Adrenal gland (tissue), 19 donors: ENCODE data around the gene ECSCR. TPM values are rescaled to one million over a fixed set of nuclear protein-coding genes. Genes with fewer than 3 reads are reported as not detected.
"Not testable (repeated sequence)": the region's sequence is repeated elsewhere in the genome, so short reads cannot be mapped to it uniquely, and the experiment has no call there.

Experiments
- DNase-seq, 7 donors: peaks; one replicate each; pipeline ENCODE4 v3.0.0-alpha.2; 2019 to 2020
- H3K27ac ChIP-seq, 5 donors: fragments of 200-600 bp; sonication (generic) in 4 of 5; 1 replicate in 3 of 5; 2 replicates in 2 of 5; pipeline versions ENCODE4 v1.5.1 to v1.8.0; 2016 to 2020; ENCODE audit warnings: mild to moderate bottlenecking in 1 of 5
- H3K27me3 ChIP-seq: fragments of 200-600 bp; 2 replicates; pipeline ENCODE4 v1.8.0; 2021
- H3K36me3 ChIP-seq, 2 donors: fragments of 200-600 bp; replicated peaks in 1 of 2; 1 replicate in 1 of 2; 2 replicates in 1 of 2; pipeline versions ENCODE4 v1.5.1 to v1.8.0; 2018 to 2022
- H3K4me1 ChIP-seq, 2 donors: fragments of 200-600 bp; replicated peaks in 1 of 2; 1 replicate in 1 of 2; 2 replicates in 1 of 2; pipeline versions ENCODE4 v1.5.1 to v1.8.0; 2018 to 2021
- H3K4me3 ChIP-seq, 4 donors: fragments of 200-600 bp; sonication (generic) in 3 of 4; one replicate each; pipeline ENCODE4 v1.5.1; 2016 to 2018
- H3K9me3 ChIP-seq, 3 donors: fragments of 200-600 bp; sonication (generic) in 1 of 3; replicated peaks in 1 of 3; 1 replicate in 2 of 3; 2 replicates in 1 of 3; pipeline versions ENCODE4 v1.5.1 to v1.8.0; 2016 to 2021
- POLR2A ChIP-seq, 2 donors: fragments of 450-650 bp; IDR thresholded peaks; one replicate each; pipeline ENCODE4 v1.6.1; 2017; ENCODE audit warnings: antibody characterized with exemption in 2 of 2, mild to moderate bottlenecking in 2 of 2, moderate library complexity in 1 of 2
- WGBS, 4 donors: extraction: QIAGEN DNeasy Blood & Tissue Kit in 2 of 4; methylation state at CpG; one replicate each; pipeline versions ENCODE4 v1.1.5 to v1.1.7; 2013 to 2017; 5-methylcytosine and 5-hydroxymethylcytosine counted together
- intact Hi-C, 2 donors: fragments of 100-400 bp; cut with DNase I; formaldehyde crosslinking; loops; one replicate each; pipeline versions ENCODE4 v1.14.1 to v1.15.0; 2022 to 2023
- long read RNA-seq, 10 donors: library from polyadenylated mRNA in 3 of 10; unstranded in 2 of 10; stranded (forward) in 1 of 10; transcript quantifications; one replicate each; pipeline ENCODE4 v2.0.0 and lab custom pipeline, GENCODE V29; 2021 to 2026
- polyA plus RNA-seq, 3 donors: library from polyadenylated mRNA; stranded (reverse); fragments of 200-250 nt in 2 of 3; fragments of 350-450 nt in 1 of 3; fragmentation: Illumina TruSeq in 1 of 3; extraction: RNeasy Lipid Tissue Mini Kit (QIAGEN cat#74804) in 1 of 3; gene quantifications; one replicate each; pipeline ENCODE4 v1.2.3, GENCODE V29; 2013 to 2014
- total RNA-seq, 9 donors: library from RNA; depleted of rRNA in 4 of 9; stranded (reverse); fragments of >200 nt in 4 of 9; fragments of 120-200 nt in 1 of 9; fragmentation: NEBNext Ultra II Directional in 1 of 9; extraction: Animal tissue kit (Norgen Biotek cat#: 25700) in 1 of 9; gene quantifications; one replicate each; pipeline versions ENCODE4 v1.1.0 to v1.2.4, GENCODE V29; 2013 to 2023
- TF ChIP-seq, protein P1 (sequence below), 6 experiments: fragments of 450-650 bp in 4 of 6; fragments of 200-600 bp in 2 of 6; sonication (generic) in 1 of 6; IDR thresholded peaks; 1 replicate in 5 of 6; 2 replicates in 1 of 6; pipeline versions ENCODE4 v1.5.1 to v1.8.0; 2016 to 2021; ENCODE audit warnings: antibody characterized with exemption in 6 of 6, mild to moderate bottlenecking in 2 of 6, moderate library complexity in 1 of 6
- donor health status: healthy with polysubstance abuse.
- donor health status: Bipolar disorder and iron deficiency.
- donor health status: DM: yes; HTN: yes; CAD: no.
- donor health status: DM: no; HTN: no; CAD: no.
- donor health status: DM: no; HTN: no; CAD: no.
- donor health status: DM: yes; HTN: yes; CAD: no.

Gene ECSCR, protein sequence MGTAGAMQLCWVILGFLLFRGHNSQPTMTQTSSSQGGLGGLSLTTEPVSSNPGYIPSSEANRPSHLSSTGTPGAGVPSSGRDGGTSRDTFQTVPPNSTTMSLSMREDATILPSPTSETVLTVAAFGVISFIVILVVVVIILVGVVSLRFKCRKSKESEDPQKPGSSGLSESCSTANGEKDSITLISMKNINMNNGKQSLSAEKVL
- total RNA-seq (10 to 100 TPM in 7 of 9 donors, 1 to 10 TPM in 2; 4.6 to 16.2 (median 10.8) TPM), polyA plus RNA-seq (10 to 100 TPM in 2 of 3 donors, 1 to 10 TPM in 1; 9.8 to 24.8 (median 18.4) TPM)
- long read RNA-seq, donor 1, partial matches to known transcripts, result 0 of 1 reads
- long read RNA-seq, donor 1, other reads (novel, unspliced or antisense), result 0 of 1 reads
- long read RNA-seq, donor 2, result 0 reads
- long read RNA-seq, donor 3, result 0 reads
- long read RNA-seq, donor 4, partial matches to known transcripts, result 0 of 4 reads
- long read RNA-seq, donor 4, other reads (novel, unspliced or antisense), result 0 of 4 reads
- long read RNA-seq, donor 5, transcript ECSCR-201 (10 exons, 1,035 nt), result major isoform, 11 of 11 reads
- long read RNA-seq, donor 5, partial matches to known transcripts, result 0 of 11 reads
- long read RNA-seq, donor 5, other reads (novel, unspliced or antisense), result 0 of 11 reads
- long read RNA-seq, donor 6, partial matches to known transcripts, result 0 of 2 reads
- long read RNA-seq, donor 6, other reads (novel, unspliced or antisense), result 0 of 2 reads
- long read RNA-seq, donor 7, partial matches to known transcripts, result 0 of 2 reads
- long read RNA-seq, donor 7, other reads (novel, unspliced or antisense), result 0 of 2 reads
- long read RNA-seq, donor 8, result 0 reads
- long read RNA-seq, donor 9, partial matches to known transcripts, result 0 of 3 reads
- long read RNA-seq, donor 9, other reads (novel, unspliced or antisense), result 0 of 3 reads
- long read RNA-seq, donor 10, partial matches to known transcripts, result 0 of 2 reads
- long read RNA-seq, donor 10, other reads (novel, unspliced or antisense), result 0 of 2 reads

DNA sequence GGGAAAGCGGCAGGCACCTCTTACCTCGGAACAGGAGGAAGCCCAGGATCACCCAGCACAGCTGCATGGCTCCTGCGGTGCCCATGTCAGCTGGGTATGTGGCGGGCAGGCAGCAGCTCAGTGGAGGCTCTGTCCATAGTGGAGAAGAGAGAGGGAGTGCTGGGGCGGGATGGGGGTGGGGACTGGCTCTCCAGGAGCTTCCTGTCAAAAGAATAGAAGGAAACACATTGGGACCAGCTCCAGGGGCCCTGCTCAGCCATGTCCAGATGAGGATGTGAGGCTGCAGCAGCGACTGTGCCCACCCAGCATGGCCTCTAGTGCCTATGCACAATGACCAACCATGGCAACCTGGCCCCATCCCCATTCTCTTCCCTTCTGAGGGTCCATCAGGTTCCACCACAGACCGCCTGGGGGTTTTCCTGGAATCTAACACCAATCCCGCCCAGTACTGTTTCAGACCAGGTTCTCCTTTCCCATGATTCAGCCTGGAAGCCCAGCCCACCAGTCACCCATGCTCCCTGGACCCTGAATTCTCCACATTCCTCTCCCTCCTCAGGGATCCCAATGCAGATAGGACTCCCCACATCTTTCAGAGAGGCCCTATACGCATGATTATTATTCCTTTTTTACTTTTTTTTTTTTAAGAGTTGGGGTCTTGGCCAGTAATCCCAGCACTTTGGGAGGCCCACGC lies at the start of gene ECSCR:
ECSCR (minus strand) TSS at position 158 of the 691 bp plus-strand sequence; CDS start at position 85, 73 bp downstream.
- Histone ChIP-seq H3K4me1 (no peaks in the 10 kb centered on the region), H3K9me3 (no peaks in the 10 kb centered on the region), H3K36me3 (no peaks in the 10 kb centered on the region), H3K27me3 (no peaks in the 10 kb centered on the region), H3K27ac (peak within 1 kb of the TSS in 1 of 5 donors; percentile 69), H3K4me3 (no peak within 1 kb of the TSS)
- peak in 4 of 7 donors; percentile 35 to 64 (median 44) for DNase-seq
- intact Hi-C loops, result no loop called here
- 72 to 83% (median 78%) methylated on average over 4 to 10 of the region's 10 CpGs for WGBS, 4 donors
- TF ChIP-seq POLR2A (IDR thresholded peaks at IDR 0.05), result no peak
- TF ChIP-seq, protein P1, sequence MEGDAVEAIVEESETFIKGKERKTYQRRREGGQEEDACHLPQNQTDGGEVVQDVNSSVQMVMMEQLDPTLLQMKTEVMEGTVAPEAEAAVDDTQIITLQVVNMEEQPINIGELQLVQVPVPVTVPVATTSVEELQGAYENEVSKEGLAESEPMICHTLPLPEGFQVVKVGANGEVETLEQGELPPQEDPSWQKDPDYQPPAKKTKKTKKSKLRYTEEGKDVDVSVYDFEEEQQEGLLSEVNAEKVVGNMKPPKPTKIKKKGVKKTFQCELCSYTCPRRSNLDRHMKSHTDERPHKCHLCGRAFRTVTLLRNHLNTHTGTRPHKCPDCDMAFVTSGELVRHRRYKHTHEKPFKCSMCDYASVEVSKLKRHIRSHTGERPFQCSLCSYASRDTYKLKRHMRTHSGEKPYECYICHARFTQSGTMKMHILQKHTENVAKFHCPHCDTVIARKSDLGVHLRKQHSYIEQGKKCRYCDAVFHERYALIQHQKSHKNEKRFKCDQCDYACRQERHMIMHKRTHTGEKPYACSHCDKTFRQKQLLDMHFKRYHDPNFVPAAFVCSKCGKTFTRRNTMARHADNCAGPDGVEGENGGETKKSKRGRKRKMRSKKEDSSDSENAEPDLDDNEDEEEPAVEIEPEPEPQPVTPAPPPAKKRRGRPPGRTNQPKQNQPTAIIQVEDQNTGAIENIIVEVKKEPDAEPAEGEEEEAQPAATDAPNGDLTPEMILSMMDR (IDR thresholded peaks at IDR 0.05), result no peak

DNA sequence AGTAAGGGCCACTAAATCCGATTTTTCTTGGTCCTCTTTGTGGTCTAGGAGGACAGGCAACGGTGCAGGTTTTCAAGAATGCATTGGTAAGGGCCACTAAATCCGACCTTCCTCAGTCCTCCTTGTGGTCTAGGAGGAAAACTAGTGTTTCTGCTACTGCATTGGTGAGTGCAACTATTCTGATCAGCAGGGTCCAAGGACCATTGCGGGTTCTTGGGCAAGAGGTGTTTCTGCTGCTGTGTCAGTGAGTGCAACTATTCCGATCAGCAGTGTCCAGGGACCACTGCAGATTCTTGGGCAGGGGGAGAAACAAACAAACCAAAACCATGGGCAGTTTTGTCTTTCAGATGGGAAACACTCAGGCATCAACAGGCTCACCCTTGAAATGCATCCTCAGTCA lies 42.2 kb upstream of the ECSCR start:
- H3K4me1 ChIP-seq, H3K27me3 ChIP-seq, H3K4me3 ChIP-seq, intact Hi-C loops, H3K36me3 ChIP-seq, DNase-seq, H3K9me3 ChIP-seq, H3K27ac ChIP-seq: not testable (repeated sequence)
- 66 to 87% (median 79%) methylated on average over 5 of the region's 5 CpGs for WGBS, 4 donors

DNA sequence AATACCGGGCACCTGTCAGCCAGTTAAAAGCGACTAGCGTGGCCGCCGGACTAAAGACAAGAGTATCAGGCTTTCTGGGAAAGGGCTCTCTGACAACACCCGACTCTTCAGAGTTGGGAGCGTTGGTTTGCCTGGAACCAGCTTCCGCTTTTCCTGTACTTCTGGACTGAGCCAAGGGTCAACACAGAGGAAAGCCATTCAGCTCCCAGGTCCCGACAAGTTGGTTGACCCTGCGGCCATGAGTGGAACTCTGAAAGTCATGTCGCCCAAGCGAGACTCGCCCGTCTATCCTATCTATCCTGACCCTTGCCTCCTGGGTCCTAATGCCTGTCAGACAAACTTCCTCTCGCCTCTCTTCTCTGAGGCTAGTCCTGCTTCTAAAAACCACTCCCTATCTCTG lies 41.3 kb upstream of the ECSCR start:
- H3K27ac ChIP-seq, H3K36me3 ChIP-seq, H3K4me1 ChIP-seq, intact Hi-C loops, DNase-seq, H3K9me3 ChIP-seq, H3K4me3 ChIP-seq, H3K27me3 ChIP-seq: not testable (repeated sequence)
- WGBS, 4 donors, result 73 to 86% (median 82%) methylated on average over 12 to 15 of the region's 15 CpGs

DNA sequence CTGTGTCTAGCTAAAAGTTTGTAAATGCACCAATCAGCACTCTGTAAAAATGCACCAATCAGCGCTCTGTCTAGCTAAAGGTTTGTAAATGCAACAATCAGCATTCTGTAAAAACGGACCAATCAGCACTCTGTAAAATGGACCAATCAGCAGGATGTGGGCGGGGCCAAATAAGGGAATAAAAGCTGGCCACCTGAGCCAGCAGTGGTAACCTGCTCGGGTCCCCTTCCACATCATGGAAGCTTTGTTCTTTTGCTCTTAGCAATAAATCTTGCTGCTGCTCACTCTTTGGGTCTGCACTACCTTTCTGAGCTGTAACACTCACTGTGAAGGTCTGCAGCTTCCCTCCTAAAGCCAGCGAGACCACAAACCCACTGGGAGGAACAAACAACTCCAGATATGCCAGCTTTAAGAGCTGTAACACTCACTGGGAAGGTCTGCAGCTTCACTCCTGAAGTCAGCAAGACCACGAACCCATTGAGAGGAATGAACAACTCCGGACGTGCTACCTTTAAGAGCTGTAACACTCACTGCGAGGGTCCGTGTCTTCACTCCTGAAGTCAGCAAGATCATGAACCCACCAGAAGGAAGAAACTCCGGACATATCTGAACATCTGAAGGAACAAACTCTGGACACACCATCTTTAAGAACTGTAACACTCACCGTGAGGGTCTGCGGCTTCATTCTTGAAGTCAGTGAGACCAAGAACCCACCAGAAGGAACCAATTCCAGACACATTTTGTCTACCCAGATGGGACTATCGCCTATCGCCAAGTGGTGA lies 40.7 kb upstream of the ECSCR start:
- 83 to 89% (median 84%) methylated on average over 14 to 15 of the region's 15 CpGs for WGBS, 4 donors
- DNase-seq, H3K4me3 ChIP-seq, H3K4me1 ChIP-seq, H3K27me3 ChIP-seq, H3K27ac ChIP-seq, H3K36me3 ChIP-seq, intact Hi-C loops, H3K9me3 ChIP-seq: not testable (repeated sequence)

DNA sequence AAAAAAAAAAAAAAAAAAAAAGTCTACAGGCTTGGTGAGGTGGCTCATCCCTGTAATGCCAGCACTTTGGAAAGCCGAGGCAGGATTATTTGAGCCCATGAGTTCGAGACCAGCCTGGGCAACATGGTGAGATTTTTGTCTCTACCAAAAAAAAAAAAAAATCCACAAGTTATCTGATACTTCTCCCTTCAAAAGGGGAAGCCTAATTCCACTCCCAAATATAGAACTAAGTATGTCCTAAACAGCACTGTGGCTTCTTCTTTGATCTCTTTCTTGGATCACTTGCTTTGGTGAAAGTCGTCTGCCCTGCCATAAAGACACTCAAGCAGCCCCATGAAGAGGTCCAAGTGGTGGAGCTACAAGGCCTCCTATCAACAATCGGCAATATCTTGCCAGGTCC lies 38.8 kb upstream of the ECSCR start:
- 73 to 89% (median 79%) methylated on average over 4 of the region's 4 CpGs for WGBS, 4 donors
- Histone ChIP-seq H3K4me3 (no peak overlapping the region), H3K4me1 (no peaks in the 10 kb centered on the region), H3K36me3 (no peaks in the 10 kb centered on the region), H3K27ac (no peak overlapping the region), H3K27me3 (no peaks in the 10 kb centered on the region), H3K9me3 (no peaks in the 10 kb centered on the region)
- DNase-seq, result no peak
- intact Hi-C loops, result no loop called here
- TF ChIP-seq, protein P1 (IDR thresholded peaks at IDR 0.05), result no peak
- TF ChIP-seq POLR2A (IDR thresholded peaks at IDR 0.05), result no peak
